Muscle of arm (tissue), 12 donors: ENCODE measurements around the gene ZNF20. TPM values are rescaled to one million over a fixed set of nuclear protein-coding genes. Genes with fewer than 3 reads are reported as not detected.
A peak's percentile ranks its signal among the peaks of the same experiment; 100 is the strongest.
"Not testable (repeated sequence)": the region's sequence is repeated elsewhere in the genome, so short reads cannot be mapped to it uniquely, and the experiment has no call there.

Source experiments
- DNase-seq: peaks from one replicate; pipeline ENCODE4 v3.0.0-alpha.2; 2013
- polyA plus RNA-seq, 12 donors: library from polyadenylated mRNA; unstranded; fragments of 120-200 nt; gene quantifications; one replicate each; pipeline ENCODE4 v1.2.1, GENCODE V29; 2013; ENCODE audit not compliant: insufficient read length in 12 of 12

The ZNF20 gene
- polyA plus RNA-seq, 12 donors, result 0.96 to 2.7 (median 1.9) TPM; not detected in 2

DNA sequence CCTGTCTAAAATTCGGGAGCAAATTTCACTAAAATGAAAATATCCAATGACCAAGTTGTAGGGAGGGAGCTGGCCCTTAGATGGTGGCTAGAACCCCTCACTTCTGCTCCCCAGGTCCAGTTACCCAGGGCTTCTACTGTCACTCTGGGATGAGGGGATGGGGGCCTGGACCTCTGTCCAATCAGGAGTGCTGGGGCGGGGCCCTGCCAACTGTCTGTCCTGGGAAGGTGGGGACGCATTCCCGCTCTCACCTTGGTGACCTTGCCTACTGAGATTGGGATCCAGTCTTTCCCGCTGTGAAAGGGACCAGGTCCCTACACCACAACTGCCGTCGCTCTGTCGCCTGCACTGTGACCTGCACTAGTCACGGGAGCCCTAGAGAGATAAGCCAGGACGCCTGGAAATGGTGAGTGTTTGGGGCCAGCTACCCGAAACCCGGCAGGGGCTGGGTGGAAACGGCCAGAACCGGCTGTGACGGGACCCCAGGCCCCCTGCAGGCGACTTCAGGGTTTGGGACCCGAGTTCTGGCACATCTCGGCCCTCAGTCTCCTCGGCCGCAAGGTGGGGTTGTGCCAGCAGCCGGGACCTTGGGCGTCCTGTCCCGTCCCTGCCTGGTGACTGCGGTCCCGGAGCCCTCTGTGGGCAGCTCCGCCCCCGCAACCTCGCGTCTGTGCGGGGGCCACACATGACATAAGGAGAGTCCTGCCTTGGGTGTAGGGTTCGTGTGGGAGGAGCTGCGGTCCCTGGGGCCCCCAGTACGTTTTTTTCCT is 22.8 kb downstream of the ZNF20 start:
- no peak for DNase-seq

DNA sequence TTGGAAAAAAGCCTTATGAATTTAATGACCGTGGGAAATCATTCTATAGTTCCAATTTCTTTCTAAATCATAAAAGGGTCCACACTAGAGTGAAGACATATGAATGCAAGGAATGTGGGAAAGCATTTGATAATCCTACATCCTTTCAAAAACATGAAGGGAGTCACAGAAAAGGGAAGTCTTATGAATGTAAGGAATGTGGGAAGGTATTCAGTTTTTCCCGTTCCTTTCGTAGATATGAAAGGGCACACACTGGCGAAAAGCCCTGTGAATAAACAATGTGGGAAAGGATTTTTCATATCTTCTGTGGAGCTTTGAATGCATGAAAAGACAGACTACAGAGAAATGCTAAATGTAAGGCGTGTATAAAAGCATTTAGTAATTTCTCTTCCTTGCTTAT is 27.0 kb downstream of the ZNF20 start:
- DNase-seq, result no peak

DNA sequence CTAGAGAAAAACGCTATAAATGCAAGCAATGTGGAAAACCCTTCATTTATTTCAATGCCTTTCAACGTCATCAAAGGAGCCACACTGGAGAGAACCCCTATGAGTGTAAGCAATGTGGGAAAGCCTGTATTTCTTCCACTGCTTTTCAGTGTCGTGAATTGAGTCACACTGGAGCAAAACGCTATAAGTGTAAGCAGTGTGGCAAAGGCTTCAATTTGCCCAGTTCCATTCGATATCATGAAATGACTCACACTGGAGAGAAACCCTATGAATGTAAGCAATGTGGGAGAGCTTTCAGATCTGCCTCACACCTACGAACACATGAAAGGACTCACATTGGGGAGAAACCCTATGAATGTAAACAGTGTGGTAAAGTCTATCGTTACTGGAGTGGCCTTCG is 27.4 kb downstream of the ZNF20 start:
- DNase-seq, result no peak

DNA sequence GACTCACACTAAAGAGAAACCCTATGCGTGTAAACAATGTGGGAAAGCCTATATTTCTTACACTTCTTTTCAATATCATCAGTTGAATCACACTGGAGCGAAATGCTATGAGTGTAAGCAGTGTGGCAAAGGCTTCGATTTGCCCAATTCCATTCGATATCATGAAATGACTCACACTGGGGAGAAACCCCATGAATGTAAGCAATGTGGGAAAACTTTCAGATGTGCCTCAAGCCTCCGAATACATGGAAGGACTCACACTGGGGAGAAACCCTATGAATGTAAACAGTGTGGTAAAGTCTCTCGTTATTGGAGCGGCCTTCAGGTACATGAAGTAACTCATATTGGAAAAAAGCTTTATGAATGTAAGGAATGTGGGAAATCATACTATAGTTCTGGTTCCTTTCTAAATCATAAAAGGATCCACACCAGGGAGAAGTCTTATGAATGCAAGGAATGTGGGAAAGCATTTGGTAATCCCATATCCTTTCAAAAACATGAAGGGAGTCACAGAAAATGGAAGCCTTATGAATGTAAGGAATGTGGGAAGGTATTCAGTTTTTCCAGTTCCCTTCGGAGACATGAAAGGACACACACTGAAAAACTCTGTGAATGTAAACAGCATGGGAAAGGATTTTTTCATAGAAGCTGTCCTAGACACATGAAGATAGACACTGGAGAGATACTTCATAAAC is 28.1 kb downstream of the ZNF20 start:
- DNase-seq, result no peak

DNA sequence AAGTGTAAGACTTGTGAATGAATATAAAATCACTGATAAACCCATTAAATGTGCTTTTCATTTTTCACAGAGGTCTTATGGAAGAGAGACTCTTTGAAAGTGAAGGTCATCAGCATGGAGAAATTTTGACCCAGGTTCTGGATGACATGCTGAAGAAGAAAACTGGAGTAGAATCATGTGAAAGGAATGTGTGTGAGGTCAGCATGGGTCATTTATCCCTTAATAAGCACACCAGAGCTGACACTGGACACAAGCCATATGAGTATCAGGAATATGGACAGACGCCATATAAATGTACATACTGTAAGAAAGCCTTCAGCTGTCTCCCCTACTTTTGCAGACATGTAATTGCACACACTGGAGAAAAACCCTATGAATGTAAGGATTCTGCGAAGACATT is 29.0 kb downstream of the ZNF20 start:
- DNase-seq, result no peak

DNA sequence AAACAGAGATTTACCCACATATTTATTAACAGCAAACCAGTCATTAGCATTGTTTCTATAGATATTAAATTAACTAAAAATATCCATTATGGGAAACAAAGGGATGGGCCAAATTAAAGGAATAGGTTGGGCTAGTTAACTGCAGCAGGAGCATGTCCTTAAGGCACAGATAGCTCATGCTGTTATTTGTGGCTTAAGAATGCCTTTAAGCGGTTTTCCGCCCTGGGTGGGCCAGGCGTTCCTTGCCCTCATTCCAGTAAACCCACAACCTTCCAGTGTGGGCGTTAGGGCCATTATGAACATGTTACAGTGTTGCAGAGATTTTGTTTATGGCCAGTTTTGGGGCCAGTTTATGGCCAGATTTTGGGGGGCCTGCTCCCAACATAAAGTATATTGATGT is 36.2 kb downstream of the ZNF20 start:
- DNase-seq, result not testable (repeated sequence)

DNA sequence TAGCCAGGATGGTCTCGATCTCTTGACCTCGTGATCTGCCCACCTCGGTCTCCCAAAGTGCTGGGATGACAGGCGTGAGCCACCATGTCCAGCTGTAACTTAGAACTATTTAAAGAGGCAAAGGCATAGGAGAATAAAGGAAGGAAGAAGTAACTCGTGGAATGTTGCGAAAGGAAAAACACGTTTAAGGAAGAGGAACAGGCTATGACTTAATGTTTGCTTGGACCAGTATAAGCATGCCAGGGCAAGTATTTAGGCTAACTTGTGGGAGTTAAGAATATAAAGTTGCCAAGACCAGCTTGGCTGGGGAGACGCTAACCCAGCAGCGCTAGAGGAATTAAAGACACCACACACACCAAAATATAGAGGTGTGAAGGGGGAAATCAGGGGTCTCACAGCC is 42.1 kb downstream of the ZNF20 start:
- DNase-seq, result no peak

DNA sequence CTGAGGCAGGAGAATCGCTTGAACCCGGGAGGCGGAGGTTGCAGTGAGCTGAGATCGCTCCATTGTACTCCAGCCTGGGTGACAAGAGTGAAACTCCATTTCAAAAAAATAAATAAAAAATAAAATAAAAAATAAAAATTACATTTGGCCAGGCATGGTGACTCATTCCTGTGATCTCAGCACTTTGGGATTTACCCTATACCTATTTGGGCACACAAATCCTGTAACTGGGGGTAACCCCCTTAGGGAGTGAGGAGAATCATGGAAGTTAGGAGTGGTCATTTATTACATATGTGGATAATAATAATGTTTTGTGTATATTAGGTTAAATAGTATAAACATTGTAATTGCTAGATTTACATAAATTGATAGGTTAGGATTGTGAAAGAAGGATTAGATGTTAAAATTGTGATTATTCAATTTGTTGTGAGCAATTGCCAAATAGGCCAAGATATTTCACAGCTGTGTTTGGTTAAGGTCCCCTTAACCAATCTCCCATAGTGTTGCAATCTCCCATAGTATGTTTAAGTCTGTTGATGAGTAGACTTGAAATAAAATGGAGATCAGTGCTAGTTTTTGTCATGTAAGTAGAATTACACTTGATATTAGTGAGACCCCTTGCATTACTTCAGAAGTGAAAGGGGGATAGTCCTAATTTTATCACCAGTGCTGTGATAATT is 44.9 kb downstream of the ZNF20 start:
- no peak for DNase-seq

DNA sequence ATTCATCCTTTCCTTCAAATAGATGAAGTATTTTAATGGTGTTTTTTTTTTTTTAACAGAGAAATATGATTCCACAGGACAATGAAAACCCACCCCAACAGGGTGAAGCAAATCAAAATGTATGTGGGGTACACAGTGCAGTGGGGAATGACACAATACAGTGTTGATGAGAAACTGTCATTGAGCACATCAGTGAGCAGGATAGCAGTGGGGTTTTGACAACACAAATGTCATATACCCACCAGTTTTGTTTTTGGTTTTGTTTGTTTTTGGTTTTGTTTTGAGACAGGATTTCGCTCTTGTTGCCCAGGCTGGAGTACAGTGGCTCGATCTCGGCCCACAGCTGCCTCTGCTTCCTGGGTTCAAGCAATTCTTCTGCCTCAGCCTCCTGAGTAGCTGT is 46.4 kb downstream of the ZNF20 start:
- no peak for DNase-seq

DNA sequence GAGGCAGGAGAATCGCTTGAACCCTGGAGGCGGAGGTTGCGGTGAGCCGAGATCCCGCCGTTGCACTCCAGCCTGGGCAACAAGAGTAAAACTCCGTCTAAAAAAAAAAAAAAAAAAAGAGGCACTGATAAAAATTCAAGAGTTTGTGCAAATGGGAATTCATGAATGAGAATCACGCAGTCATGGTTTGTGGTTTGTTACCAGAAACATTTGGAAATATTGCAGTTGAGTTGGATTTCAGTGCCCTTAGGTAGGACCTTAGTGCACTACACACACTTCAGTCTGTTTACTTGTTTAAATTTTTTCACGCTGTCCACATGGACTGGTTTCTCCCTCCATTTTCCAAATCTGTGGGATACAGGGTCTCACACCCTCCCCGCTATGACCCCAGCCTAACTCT is 47.2 kb downstream of the ZNF20 start:
- peak; percentile 12 for DNase-seq

DNA sequence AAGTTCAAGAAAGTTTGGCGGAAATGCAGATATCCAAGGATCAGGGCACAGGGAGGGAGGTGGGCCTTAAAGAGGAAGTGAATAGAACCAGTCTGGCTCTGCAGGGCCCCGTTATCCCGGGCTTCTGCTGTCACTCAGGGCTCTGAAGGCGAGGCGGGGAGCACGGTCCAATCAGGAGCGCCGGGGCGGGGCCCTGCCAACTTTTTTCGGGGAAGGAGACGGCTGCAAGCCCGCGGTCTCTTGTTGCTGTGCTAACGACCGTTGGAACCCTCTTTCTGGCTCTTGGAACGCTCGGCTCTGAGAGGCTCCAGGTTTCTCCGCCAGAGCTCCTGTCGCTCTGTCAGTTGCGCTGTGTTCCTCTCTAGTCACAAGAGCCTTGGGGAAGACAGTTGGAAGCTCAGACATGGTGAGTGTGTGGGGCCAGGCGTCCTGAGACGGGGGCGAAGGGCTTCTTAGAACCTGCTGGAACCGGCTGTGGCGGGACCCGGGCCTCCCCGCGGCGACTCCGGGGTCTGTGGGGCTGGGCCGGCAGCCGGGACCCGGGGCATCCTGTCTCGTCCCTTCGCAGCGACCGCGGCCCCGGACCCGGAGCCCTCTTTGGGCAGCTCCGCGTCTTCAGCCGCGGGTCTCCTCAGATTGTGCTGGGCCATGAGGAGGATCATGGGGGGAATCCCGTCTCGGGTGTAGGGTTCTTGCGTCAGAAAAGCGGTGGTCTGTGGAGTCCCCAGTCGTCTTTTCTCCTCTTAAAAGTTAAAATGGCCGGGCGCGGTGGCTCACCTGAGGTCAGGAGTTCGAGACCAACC is 47.9 kb downstream of the ZNF20 start:
- DNase-seq, result peak; percentile 92

DNA sequence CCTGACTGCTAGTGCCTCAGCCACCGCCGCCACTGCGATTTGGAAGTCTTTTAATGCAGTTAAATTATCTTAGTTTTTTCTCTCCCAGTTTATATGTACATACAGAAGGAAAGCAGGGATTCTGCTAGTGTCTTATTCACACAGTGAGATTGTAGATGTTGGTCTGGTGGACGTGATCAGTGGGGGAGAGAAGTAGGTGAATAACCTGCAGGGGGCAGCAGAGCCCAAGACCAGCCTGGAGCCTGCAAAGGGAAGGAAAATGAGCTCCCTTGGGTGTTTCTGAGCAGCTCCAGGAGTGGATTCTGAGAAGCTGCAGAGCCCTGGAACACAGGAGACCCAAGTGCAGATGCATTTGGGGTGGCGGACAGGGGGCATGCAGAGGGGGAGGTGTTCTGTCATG is 49.3 kb downstream of the ZNF20 start:
- peak; percentile 74 for DNase-seq

DNA sequence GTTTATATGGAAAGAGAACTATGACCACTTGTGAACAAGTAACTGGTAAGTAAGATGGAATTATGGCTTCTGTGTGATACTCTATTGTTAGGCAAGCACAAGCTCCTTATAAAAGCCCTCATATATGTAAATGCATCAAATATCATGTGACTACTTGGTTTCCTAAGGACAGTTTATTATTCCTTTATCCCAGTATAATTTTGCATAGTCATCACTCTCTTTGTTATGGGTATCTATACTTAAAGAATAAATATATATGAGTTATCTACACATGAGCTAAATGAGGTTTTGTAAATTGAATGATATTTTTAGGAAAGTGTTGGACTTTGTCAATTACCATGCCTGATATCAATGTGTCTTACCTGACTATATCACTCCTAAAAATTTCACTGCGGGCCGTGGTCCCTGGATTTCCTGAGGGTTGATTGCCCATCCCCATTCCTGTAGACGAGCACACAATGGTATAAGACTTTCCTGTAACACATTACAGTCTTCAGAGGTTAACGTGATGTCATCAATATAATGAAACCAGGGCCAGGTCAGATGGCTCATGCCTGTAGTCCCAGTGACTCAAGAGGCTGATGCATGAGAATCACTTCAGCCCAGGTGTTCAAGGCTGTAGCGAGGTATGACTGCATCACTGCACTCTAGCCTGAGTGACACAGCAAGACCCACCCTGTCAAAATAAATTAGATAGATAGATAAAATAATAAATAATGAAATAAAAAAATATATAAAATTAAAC is 54.9 kb downstream of the ZNF20 start:
- DNase-seq, result no peak

DNA sequence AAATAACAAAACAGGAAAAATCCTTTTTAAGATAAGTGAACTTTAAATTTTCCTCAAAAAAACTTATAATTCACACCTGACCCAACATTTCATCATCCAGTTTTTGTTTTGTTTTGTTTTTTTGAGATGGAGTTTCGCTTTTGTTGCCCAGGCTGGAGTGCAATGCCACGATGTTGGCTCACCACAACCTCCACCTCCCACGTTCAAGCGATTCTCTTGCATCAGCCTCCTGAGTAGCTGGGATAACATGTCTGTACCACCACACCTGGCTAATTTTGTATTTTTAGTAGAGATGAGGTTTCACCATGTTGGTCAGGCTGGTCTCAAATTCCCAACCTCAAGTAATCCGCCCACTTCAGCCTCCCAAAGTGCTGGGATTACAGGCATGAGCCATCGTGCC is 56.8 kb downstream of the ZNF20 start:
- not testable (repeated sequence) for DNase-seq

Other genes with a start within 250 kb of the ZNF20 start
- gene ZNF700, start 215.2 kb downstream of the ZNF20 start, polyA plus RNA-seq, result 10 to 100 TPM in 4 of 12 donors, 1 to 10 TPM in 7, not detected in 1; 4.3 to 14.4 (median 8.1) TPM
- gene ZNF763, start 175.3 kb downstream of the ZNF20 start, polyA plus RNA-seq, result 1 to 10 TPM in 10 of 12 donors, not detected in 2; 1.2 to 4.2 (median 2.2) TPM
- gene ZNF433, start 104.7 kb downstream of the ZNF20 start, polyA plus RNA-seq, result 1 to 10 TPM in 10 of 12 donors, not detected in 2; 2.9 to 7.7 (median 4.8) TPM
- under 1 TPM in 10 of 12 donors, not detected in 2; 0.18 to 0.92 (median 0.52) TPM for gene ZNF878, start 87.4 kb downstream of the ZNF20 start, polyA plus RNA-seq
- 10 to 100 TPM in 9 of 12 donors, 1 to 10 TPM in 3; 8.4 to 62.7 (median 11.7) TPM for gene ZNF844, start 75.6 kb downstream of the ZNF20 start, polyA plus RNA-seq
- 1 to 10 TPM in 10 of 12 donors, not detected in 2; 3.9 to 7.5 (median 6.0) TPM for gene ZNF625, start 16.4 kb upstream of the ZNF20 start, polyA plus RNA-seq
- 10 to 100 TPM in 2 of 12 donors, 1 to 10 TPM in 9, not detected in 1; 6.0 to 10.9 (median 8.6) TPM for gene ZNF136, start 22.7 kb upstream of the ZNF20 start, polyA plus RNA-seq
- gene ZNF44, start 154.5 kb upstream of the ZNF20 start, polyA plus RNA-seq, result 10 to 100 TPM in 7 of 12 donors, 1 to 10 TPM in 4, not detected in 1; 7.3 to 14.1 (median 10.9) TPM
- 1 to 10 TPM in 10 of 12 donors, not detected in 2; 1.3 to 3.9 (median 2.2) TPM for gene ZNF563, start 193.3 kb upstream of the ZNF20 start, polyA plus RNA-seq
- 1 to 10 TPM in 10 of 12 donors, not detected in 2; 1.6 to 3.6 (median 2.7) TPM for gene ZNF442, start 225.3 kb upstream of the ZNF20 start, polyA plus RNA-seq